Fibroblast of mammary gland (primary cell): Measurements from ENCODE around the gene ELF2.

ENCODE experiments used
- DNase-seq: peaks from one replicate; pipeline ENCODE4 v3.0.0-alpha.2; 2010; ENCODE audit warnings: low read depth
- H3K4me3 ChIP-seq: 2 replicates; pipeline ENCODE4 v1.5.1; 2011; ENCODE audit warnings: low read depth, mild to moderate bottlenecking, low read length, moderate library complexity; ENCODE audit not compliant: control insufficient read depth
- TF ChIP-seq, protein P1 (sequence below): conservative IDR thresholded peaks from 2 replicates; pipeline ENCODE4 v1.5.1; 2011; ENCODE audit warnings: low read depth, low read length, inconsistent platforms; ENCODE audit not compliant: control insufficient read depth, insufficient read depth

The ELF2 gene

DNA sequence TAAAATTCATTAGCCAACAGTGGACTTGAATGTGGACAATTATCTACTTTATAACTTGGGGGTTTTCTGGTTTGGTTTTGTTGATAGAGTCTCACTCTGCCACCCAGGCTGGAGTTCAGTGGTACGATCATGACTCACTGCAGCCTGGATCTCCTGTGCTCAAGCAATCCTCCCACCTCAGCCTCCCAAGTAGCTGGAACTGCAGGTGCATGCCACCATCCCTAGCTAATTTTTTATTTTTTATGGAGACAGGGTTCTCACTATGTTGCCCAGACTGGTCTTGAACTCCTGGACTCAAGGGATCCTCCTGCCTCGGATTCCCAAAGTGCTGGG, 12.4 kb upstream of the ELF2 start:
- TF ChIP-seq, protein P1, sequence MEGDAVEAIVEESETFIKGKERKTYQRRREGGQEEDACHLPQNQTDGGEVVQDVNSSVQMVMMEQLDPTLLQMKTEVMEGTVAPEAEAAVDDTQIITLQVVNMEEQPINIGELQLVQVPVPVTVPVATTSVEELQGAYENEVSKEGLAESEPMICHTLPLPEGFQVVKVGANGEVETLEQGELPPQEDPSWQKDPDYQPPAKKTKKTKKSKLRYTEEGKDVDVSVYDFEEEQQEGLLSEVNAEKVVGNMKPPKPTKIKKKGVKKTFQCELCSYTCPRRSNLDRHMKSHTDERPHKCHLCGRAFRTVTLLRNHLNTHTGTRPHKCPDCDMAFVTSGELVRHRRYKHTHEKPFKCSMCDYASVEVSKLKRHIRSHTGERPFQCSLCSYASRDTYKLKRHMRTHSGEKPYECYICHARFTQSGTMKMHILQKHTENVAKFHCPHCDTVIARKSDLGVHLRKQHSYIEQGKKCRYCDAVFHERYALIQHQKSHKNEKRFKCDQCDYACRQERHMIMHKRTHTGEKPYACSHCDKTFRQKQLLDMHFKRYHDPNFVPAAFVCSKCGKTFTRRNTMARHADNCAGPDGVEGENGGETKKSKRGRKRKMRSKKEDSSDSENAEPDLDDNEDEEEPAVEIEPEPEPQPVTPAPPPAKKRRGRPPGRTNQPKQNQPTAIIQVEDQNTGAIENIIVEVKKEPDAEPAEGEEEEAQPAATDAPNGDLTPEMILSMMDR = no peak
- no peak overlapping the region for H3K4me3 ChIP-seq
- DNase-seq = no peak

DNA sequence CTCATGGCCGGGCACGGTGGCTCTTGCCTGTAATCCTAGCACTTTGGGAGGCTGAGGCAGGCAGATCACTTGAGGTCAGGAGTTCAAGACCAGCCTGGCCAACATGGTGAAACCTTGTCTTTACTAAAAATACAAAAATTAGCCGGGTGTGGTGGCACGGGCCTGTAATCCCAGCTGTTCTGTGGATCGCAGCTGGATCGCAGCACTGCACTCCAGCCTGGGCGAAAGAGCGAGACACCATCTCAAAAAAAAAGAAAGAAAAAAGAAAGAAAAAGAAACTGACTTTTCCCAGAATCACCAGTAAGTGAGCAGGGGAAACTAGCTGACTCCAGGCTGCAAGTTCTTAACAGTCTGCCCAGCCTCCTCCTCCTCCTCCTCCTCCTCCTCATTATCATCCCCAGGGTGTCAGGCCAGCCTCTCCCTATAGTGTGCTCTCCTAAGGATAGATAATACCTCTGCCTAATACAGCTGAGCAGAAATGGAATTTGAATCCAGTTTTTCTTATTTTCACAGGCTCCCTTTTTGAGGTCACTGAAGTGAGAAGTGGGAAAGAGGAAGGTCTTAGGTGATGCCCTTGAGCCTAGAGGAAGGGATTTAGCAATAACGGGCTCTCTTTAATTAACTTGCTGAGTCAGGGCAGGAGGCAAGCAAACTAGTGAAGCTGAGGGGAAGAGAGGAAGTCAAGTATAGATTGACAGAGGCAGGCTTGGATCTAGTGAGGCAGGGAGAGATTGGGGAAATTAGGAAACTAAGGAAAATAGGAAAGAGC, 11.8 kb upstream of the ELF2 start:
- no peak overlapping the region for H3K4me3 ChIP-seq
- TF ChIP-seq, protein P1 = no peak
- peak; percentile 52 for DNase-seq

DNA sequence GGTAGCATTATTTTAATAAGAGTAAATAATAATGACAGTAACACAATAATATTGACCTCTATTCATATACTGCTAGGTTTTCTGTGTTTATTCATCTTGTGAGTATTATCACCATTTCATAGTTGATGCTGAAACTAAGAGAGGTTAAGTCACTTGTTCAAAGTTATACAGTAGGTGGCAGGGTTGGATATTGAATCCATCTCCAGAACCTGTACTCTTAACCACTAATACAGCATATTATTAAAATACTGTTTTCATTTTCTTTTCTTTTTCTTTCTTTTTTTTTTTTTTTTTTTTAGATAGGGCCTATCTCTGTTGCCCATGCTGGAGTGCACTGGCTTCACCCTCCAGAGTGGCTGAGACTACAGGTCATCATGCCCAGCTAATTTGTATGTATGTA, 7.1 kb upstream of the ELF2 start:
- H3K4me3 ChIP-seq = no peak overlapping the region
- peak; percentile 70 for DNase-seq
- TF ChIP-seq, protein P1 = peak; percentile 37

GRCh38 chr4:139177869-139178619, 1.0 kb upstream of the ELF2 start:
- peak overlapping the region; percentile 78 for H3K4me3 ChIP-seq
- TF ChIP-seq, protein P1 = no peak
- DNase-seq = peak; percentile 90

GRCh38 chr4:139176302-139177048, 543 bp downstream of the ELF2 start:
- TF ChIP-seq, protein P1 = no peak
- H3K4me3 ChIP-seq = peak overlapping the region; percentile 86
- DNase-seq = peak; percentile 68

DNA sequence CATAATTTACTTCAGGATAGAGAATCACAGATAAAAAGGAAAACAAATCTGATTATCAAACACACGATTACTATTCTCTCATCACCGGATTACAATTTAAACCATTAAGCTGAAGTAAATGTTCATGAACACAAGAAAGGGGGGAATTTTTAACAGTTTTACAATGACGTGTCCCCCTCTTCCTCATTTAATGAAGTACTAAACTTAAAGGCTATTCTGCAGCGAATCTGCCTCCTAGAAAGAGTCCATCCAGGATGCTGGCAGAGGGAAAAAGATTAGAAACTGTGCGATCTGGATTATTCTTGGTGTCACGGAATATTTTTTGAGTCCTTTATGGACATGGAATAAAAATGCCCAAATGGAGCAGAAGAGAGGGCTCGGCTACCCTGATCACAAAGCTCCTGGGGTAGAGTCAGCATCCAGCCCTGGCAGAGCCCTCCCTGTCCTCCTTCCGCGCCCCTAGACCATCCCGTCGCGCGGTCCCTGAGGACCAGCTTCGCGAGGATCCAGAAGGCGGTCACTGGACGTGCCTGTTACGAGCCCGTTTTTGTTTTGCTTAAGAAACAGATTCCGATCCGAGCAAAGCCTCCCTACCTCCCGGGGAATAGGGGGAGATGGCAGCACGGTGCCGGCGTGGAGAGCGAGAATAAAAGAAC, 1.2 kb downstream of the ELF2 start:
- DNase-seq = no peak
- H3K4me3 ChIP-seq = peak overlapping the region; percentile 86
- TF ChIP-seq, protein P1 = no peak
